ENCODE data around the gene PDE6D. TPM values are rescaled to one million over a fixed set of nuclear protein-coding genes. Genes with fewer than 3 reads are reported as not detected.

The PDE6D gene
- total RNA-seq, 2 experiments from 2014 or later = 5.9 to 7.0 TPM

GRCh38 chr2:231732604-231733003 lies 48.5 kb downstream of the PDE6D start:
- Histone ChIP-seq H3K27me3 (ENCODE audit: control insufficient read depth in 1 of 2, insufficient read depth in 2 of 2, low read length in 2 of 2) (no peaks in the 10 kb centered on the region), H3K27ac (ENCODE audit: low read depth in 1 of 2, low read length in 2 of 2) (no peak overlapping the region), H3K36me3 (ENCODE audit: insufficient read depth, low read length) (peaks cover 26% of the 10 kb centered on the region), H3K4me1 (ENCODE audit: insufficient read depth, low read length) (no peaks in the 10 kb centered on the region), H3K9me3 (ENCODE audit: control insufficient read depth in 1 of 2, insufficient read depth in 1 of 2, low read length in 2 of 2) (no peaks in the 10 kb centered on the region), H3K4me3 (ENCODE audit: low read length) (no peak overlapping the region)
- intact Hi-C loops (cut with DNase I, micrococcal nuclease) = no loop called here
- TF ChIP-seq, protein P1, sequence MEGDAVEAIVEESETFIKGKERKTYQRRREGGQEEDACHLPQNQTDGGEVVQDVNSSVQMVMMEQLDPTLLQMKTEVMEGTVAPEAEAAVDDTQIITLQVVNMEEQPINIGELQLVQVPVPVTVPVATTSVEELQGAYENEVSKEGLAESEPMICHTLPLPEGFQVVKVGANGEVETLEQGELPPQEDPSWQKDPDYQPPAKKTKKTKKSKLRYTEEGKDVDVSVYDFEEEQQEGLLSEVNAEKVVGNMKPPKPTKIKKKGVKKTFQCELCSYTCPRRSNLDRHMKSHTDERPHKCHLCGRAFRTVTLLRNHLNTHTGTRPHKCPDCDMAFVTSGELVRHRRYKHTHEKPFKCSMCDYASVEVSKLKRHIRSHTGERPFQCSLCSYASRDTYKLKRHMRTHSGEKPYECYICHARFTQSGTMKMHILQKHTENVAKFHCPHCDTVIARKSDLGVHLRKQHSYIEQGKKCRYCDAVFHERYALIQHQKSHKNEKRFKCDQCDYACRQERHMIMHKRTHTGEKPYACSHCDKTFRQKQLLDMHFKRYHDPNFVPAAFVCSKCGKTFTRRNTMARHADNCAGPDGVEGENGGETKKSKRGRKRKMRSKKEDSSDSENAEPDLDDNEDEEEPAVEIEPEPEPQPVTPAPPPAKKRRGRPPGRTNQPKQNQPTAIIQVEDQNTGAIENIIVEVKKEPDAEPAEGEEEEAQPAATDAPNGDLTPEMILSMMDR (IDR thresholded peaks at IDR 0.05) = no peak
- Mint-ChIP-seq H3K4me1 (ENCODE audit: low read depth) (no peaks in the 10 kb centered on the region), H3K9me3 (no peaks in the 10 kb centered on the region), H3K4me3 (no peak overlapping the region), H3K27me3 (no peaks in the 10 kb centered on the region), H3K36me3 (ENCODE audit: low read depth) (peaks cover 44% of the 10 kb centered on the region), H3K27ac (no peak overlapping the region)
- ChIA-PET CTCF (no interaction called here), POLR2A (no interaction called here)
- no peak for DNase-seq
- ATAC-seq (ENCODE audit: poor library complexity) = no peak

DNA sequence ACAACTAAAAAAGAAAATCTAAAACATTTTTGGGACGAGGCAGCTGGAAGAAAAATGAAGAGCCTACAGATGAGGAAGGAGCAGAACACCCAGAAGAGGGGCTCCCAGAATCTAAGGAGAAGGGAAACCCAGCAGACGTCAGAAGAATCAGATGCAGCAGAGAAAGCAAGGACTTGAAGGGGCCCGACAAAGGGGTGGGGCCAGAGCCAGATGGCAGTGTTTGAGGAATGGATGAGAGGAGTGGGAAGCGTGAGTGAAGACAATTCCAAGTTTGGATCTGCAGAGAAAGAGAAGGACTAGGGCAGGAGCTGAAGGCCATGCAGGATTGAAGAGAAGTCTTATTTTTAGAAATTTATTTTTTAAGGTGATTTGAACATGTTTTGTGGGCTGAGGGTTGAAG lies 53.5 kb downstream of the PDE6D start:
- intact Hi-C loops (cut with DNase I, micrococcal nuclease) = no loop called here
- no peak overlapping the region for H3K27ac ChIP-seq (ENCODE audit: low read depth in 1 of 2, low read length in 2 of 2)
- no peaks in the 10 kb centered on the region for H3K27me3 Mint-ChIP-seq
- H3K4me1 Mint-ChIP-seq (ENCODE audit: low read depth) = no peaks in the 10 kb centered on the region
- ATAC-seq (ENCODE audit: poor library complexity) (no peak), DNase-seq (no peak)
- no peak overlapping the region for H3K27ac Mint-ChIP-seq
- no peaks in the 10 kb centered on the region for H3K9me3 ChIP-seq (ENCODE audit: control insufficient read depth in 1 of 2, insufficient read depth in 1 of 2, low read length in 2 of 2)
- H3K36me3 ChIP-seq (ENCODE audit: insufficient read depth, low read length) = peaks cover 3% of the 10 kb centered on the region
- TF ChIP-seq, protein P1 (IDR thresholded peaks at IDR 0.05) = no peak
- H3K4me3 Mint-ChIP-seq = no peak overlapping the region
- H3K4me3 ChIP-seq (ENCODE audit: low read length) = no peak overlapping the region
- peaks cover 21% of the 10 kb centered on the region for H3K36me3 Mint-ChIP-seq (ENCODE audit: low read depth)
- no peaks in the 10 kb centered on the region for H3K4me1 ChIP-seq (ENCODE audit: insufficient read depth, low read length)
- no peaks in the 10 kb centered on the region for H3K27me3 ChIP-seq (ENCODE audit: control insufficient read depth in 1 of 2, insufficient read depth in 2 of 2, low read length in 2 of 2)
- CTCF ChIA-PET = no interaction called here
- no peaks in the 10 kb centered on the region for H3K9me3 Mint-ChIP-seq
- POLR2A ChIA-PET = no interaction called here

DNA sequence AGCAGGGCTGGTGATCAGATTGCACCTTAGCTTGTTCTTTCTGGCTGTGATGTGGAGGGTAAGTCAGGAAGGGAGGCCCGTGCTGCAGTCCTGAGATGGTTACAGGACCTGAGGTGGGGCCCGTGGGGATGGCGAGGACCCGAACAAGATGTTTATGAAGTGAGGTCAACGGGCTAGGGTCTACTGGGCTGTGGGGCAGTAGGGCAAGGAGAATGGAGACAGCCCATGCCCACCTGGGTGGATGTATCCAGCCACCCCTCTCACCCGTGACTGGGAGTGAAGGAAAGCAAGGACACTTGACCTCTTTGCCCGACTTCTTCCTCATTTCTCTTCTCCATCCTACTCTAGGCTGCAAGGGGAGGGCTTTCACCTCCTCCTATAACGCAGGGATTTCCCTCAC lies 54.8 kb downstream of the PDE6D start:
- H3K36me3 ChIP-seq (ENCODE audit: insufficient read depth, low read length) = no peaks in the 10 kb centered on the region
- DNase-seq = no peak
- CTCF ChIA-PET = interaction anchor here (2.9 kb wide), 1 partner anchor 12 kb away, joined by 14 read pairs; no protein-coding TSS in a partner anchor
- H3K4me1 Mint-ChIP-seq (ENCODE audit: low read depth) = no peaks in the 10 kb centered on the region
- no peak for ATAC-seq (ENCODE audit: poor library complexity)
- no peak overlapping the region for H3K27ac ChIP-seq (ENCODE audit: low read depth in 1 of 2, low read length in 2 of 2)
- TF ChIP-seq, protein P1 (IDR thresholded peaks at IDR 0.05) = no peak
- POLR2A ChIA-PET = no interaction called here
- H3K4me3 ChIP-seq (ENCODE audit: low read length) = no peak overlapping the region
- no peak overlapping the region for H3K27ac Mint-ChIP-seq
- intact Hi-C loops (cut with DNase I, micrococcal nuclease) = no loop called here
- H3K27me3 Mint-ChIP-seq = no peaks in the 10 kb centered on the region
- no peaks in the 10 kb centered on the region for H3K9me3 ChIP-seq (ENCODE audit: control insufficient read depth in 1 of 2, insufficient read depth in 1 of 2, low read length in 2 of 2)
- H3K4me1 ChIP-seq (ENCODE audit: insufficient read depth, low read length) = no peaks in the 10 kb centered on the region
- no peak overlapping the region for H3K4me3 Mint-ChIP-seq
- peaks cover 8% of the 10 kb centered on the region for H3K36me3 Mint-ChIP-seq (ENCODE audit: low read depth)
- no peaks in the 10 kb centered on the region for H3K27me3 ChIP-seq (ENCODE audit: control insufficient read depth in 1 of 2, insufficient read depth in 2 of 2, low read length in 2 of 2)
- H3K9me3 Mint-ChIP-seq = no peaks in the 10 kb centered on the region
